GM19240 (cell line): ENCODE results near the gene KIF7.

Experiments
- DNase-seq: peaks from one replicate; pipeline ENCODE4 v3.0.0; 2011; ENCODE audit warnings: low spot score; ENCODE audit not compliant: insufficient read length

KIF7 gene

GRCh38 chr15:89669309-89669865, 14.1 kb upstream of the KIF7 start:
- DNase-seq: no peak

DNA sequence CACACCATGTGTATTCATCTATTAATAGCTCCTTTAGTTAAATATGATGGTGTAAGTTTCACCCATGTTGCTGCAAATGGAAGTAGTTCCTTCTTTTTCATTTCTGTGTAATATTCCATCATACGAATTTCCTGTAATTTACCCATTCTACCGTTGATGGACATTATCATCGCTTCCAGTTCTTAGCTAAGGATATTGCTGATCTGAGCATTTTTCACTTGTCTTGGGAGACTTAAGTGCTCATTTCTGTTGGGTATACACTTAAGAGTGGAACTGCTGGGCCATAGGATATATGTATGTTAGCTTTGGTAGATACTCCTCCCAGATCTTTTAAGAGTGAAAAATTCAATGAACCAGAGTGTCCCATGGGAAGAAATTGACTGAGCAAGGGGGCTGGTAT, 12.9 kb upstream of the KIF7 start:
- no peak for DNase-seq

GRCh38 chr15:89667706-89667960, 12.4 kb upstream of the KIF7 start:
- no peak for DNase-seq

GRCh38 chr15:89666858-89667705, 11.8 kb upstream of the KIF7 start:
- no peak for DNase-seq

GRCh38 chr15:89666184-89666857, 11.1 kb upstream of the KIF7 start:
- no peak for DNase-seq

- DNase-seq: no peak
These were observed 10.3 kb upstream of the KIF7 start for GRCh38 chr15:89665449-89666181.

DNA sequence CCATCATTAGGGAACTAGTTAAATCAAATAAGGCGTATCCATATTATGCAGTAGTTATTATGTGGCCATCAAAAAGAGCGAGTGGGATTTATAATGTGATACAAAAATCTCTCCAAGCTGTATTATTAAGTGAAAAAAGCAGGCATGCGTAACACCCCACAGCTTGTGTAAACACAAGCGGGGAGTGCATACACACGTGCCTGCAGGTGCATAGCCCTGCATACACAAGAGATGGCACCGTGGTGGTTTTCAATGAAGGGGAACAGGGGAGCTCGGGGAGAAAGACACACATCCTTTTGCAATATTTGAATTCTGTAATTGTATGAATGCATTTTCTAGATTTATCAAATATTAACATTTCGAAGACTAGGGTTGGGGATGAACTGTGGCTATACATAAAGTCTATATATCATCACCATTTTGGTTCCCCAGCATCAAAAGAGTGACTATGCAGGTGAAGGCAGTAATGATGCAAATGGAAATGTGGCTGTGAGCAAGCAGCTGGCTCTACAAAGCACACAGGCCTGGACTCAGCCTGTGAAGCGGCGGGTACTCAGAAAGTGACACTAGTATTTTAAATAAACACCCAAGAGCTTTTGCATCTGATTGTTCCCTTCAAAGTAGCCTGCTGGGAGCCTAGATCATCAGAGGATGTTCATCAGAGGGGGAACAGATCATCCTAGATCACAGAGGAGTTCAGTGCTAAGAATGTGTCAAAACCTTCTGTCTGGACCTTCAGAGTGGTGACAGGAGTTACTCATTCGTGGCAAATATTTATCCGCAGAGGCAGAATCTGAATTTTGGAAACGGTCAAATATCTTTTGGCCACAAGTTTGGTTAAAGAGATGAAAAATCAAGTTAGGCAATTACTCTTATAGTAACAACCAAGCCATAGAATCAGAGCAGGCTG, 9.4 kb upstream of the KIF7 start:
- no peak for DNase-seq

GRCh38 chr15:89662893-89663626, 7.8 kb upstream of the KIF7 start:
- DNase-seq: no peak

- DNase-seq: no peak
These were observed 5.3 kb upstream of the KIF7 start for GRCh38 chr15:89660556-89660955.

- no peak for DNase-seq
These were observed 4.0 kb upstream of the KIF7 start for GRCh38 chr15:89659295-89659694.

GRCh38 chr15:89657686-89658200, 2.5 kb upstream of the KIF7 start:
- DNase-seq: no peak

DNA sequence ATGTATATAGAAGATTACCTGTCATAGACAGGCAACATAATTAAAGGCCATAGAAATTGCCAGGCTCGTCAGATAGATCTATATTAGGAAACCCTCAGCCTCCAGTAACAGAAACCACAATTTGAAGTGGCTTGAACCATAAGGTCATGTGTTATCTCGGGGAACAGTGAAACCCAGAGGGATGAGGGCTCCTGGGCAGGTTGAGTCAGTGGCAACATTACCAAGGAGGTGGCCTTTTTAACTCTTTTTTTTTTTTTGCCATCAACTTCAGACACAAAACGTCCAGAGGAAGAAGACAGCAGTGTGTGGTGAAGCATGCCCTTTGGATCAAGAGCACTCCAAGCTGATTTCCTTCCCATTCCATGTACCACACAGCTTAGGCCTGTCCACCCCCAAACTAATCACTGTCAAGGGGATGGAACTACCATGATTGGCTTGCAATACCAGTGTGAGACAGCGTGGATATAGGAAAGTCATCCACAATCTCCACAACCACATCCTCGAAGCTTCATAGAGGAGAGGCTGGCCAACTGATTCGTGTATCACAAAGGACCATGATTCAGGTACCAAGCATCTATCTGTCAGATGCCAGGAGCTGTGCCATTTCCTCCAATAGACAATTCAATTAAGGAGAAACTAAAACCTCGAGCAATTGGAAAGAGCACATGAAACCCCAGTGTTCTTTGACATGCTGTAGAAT, 999 bp upstream of the KIF7 start:
- no peak for DNase-seq

DNA sequence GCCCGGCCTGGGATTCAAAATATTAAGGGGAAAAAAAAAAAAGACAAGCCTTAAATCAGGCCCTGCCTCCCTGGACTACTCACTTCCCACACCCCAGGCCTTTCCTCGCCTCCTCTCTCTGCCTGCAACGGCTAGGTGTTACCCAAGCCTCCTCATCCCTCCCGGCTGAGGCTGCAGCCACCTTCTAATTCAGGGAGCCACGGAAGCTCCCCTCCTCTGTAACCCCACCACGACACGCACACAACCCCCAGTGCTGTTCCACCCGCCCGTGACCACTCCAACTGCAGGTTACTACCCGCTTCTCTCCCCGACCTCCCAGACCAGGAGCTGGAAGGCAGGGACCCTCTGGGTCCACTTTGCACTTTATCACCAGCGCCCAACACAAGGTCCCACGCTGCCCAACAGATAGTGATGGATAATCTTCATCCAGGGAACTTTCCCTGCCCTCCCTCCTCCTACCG, 936 bp downstream of the KIF7 start:
- DNase-seq: no peak

GRCh38 chr15:89653578-89653977, 1.7 kb downstream of the KIF7 start:
- no peak for DNase-seq

GRCh38 chr15:89652666-89653065, 2.6 kb downstream of the KIF7 start:
- no peak for DNase-seq

GRCh38 chr15:89652131-89652530, 3.1 kb downstream of the KIF7 start:
- DNase-seq: no peak

- no peak for DNase-seq
These were observed 5.6 kb downstream of the KIF7 start for GRCh38 chr15:89649716-89650115.

- no peak for DNase-seq
These were observed 6.1 kb downstream of the KIF7 start for GRCh38 chr15:89649013-89649625.
